ENCODE measurements around the gene GPR141. TPM values are rescaled to one million over a fixed set of nuclear protein-coding genes. Genes with fewer than 3 reads are reported as not detected.

The GPR141 gene
- polyA plus RNA-seq, 2 of the 4 experiments (the other 2 are of a cell fraction), result 0.12 to 0.49 TPM

GRCh38 chr7:37732253-37732652, 48.7 kb downstream of the GPR141 start (continued):
- peak; percentile 47 to 57; a peak in 4 of 5 replicates for TF ChIP-seq RAD21 (conservative IDR thresholded peaks at IDR 0.05 in 1 of 2, IDR thresholded peaks at IDR 0.05 in 1 of 2)
- TF ChIP-seq HDAC2 (IDR thresholded peaks at IDR 0.05), result no peak

GRCh38 chr7:37732888-37733287, 49.3 kb downstream of the GPR141 start:
- FAIRE-seq, result no peak
- ChIA-PET CTCF (interaction anchor here (0.6 to 1.0 kb wide), 2 partner anchors 12 to 90 kb away, joined by 3 read pairs; no protein-coding TSS in a partner anchor), POLR2A (no interaction called here)
- ATAC-seq, result no peak
- Histone ChIP-seq H3K27ac (peak overlapping the region; percentile 15 to 32; a peak in 5 of 6 replicates), H3K4me3 (no peak overlapping the region), H3K4me1 (peaks cover 33% of the 10 kb centered on the region), H3K9me3 (0 out of 3 replicates have a peak, but pooled peaks cover 9% of the 10 kb centered on the region), H3K4me2 (peak overlapping the region; percentile 7; the same call in 1 of the 3 replicates)
- TF ChIP-seq SREBF2 (IDR thresholded peaks at IDR 0.05) (no peak), NFE2L2 (conservative IDR thresholded peaks at IDR 0.05; ENCODE audit: low read length) (no peak), HOXA7 (CRISPR knock-in tag; IDR thresholded peaks at IDR 0.05) (no peak), JUNB (IDR thresholded peaks at IDR 0.05) (no peak), EHF (CRISPR knock-in tag; IDR thresholded peaks at IDR 0.05) (no peak), NPAS2 (CRISPR knock-in tag; IDR thresholded peaks at IDR 0.05; ENCODE audit: borderline replicate concordance) (no peak), BCL3 (IDR thresholded peaks at IDR 0.05) (no peak), PHF8 (IDR thresholded peaks at IDR 0.05; ENCODE audit: borderline replicate concordance, low read depth) (no peak), KDM1A (IDR thresholded peaks at IDR 0.05; ENCODE audit: low read depth) (no peak), CHD2 (IDR thresholded peaks at IDR 0.05; ENCODE audit: low read length, partially characterized antibody) (no peak), CBX2 (IDR thresholded peaks at IDR 0.05; ENCODE audit: borderline replicate concordance, low read depth) (no peak), CHD4 (IDR thresholded peaks at IDR 0.05; ENCODE audit: borderline replicate concordance) (no peak), MAZ (IDR thresholded peaks at IDR 0.05; ENCODE audit: borderline replicate concordance, low read depth, low read length) (no peak), EP300 (IDR thresholded peaks at IDR 0.05) (no peak)
- DNase-seq (ENCODE audit: low read depth in 1 of 2, low spot score in 1 of 2), result no peak
- 69% methylated on average over 2 of the region's 2 CpGs for WGBS (ENCODE audit: missing lambda C conversion rate)

GRCh38 chr7:37735196-37735595, 51.6 kb downstream of the GPR141 start:
- Histone ChIP-seq H3K27ac (no peak overlapping the region), H3K9me3 (0 out of 3 replicates have a peak, but pooled peaks cover 9% of the 10 kb centered on the region), H3K4me2 (no peak overlapping the region), H3K4me3 (no peak overlapping the region), H3K4me1 (peaks cover 19% of the 10 kb centered on the region)
- POLR2A ChIA-PET, result no interaction called here
- ATAC-seq (no peak), FAIRE-seq (no peak), DNase-seq (ENCODE audit: low read depth in 1 of 2, low spot score in 1 of 2) (no peak)
- TF ChIP-seq PHF8 (IDR thresholded peaks at IDR 0.05; ENCODE audit: borderline replicate concordance, low read depth) (no peak), CHD4 (IDR thresholded peaks at IDR 0.05; ENCODE audit: borderline replicate concordance) (no peak), HOXB5 (CRISPR knock-in tag; IDR thresholded peaks at IDR 0.05) (no peak), NR3C1 (IDR thresholded peaks at IDR 0.05) (no peak), ZFP36 (IDR thresholded peaks at IDR 0.05; ENCODE audit: borderline replicate concordance, partially characterized antibody) (no peak)
- CTCF ChIA-PET, result no interaction called here

GRCh38 chr7:37738321-37738720, 54.8 kb downstream of the GPR141 start:
- 58% methylated on average over 1 of the region's 1 CpG for WGBS (ENCODE audit: missing lambda C conversion rate)
- Histone ChIP-seq H3K4me1 (no peaks in the 10 kb centered on the region), H3K4me2 (no peak overlapping the region), H3K9me3 (0 out of 3 replicates have a peak, but pooled peaks cover 9% of the 10 kb centered on the region), H3K4me3 (no peak overlapping the region), H3K27ac (no peak overlapping the region)
- ChIA-PET CTCF (interaction anchor here (1.2 kb wide), 1 partner anchor 95 kb away, joined by 3 read pairs; no protein-coding TSS in a partner anchor), POLR2A (no interaction called here)
- TF ChIP-seq JUN (IDR thresholded peaks at IDR 0.05), result no peak
- no peak for TF ChIP-seq ESRRA (IDR thresholded peaks at IDR 0.05; ENCODE audit: borderline replicate concordance, low read length)
- TF ChIP-seq EP300 (IDR thresholded peaks at IDR 0.05), result no peak
- no peak for TF ChIP-seq ZNF302 (CRISPR knock-in tag; IDR thresholded peaks at IDR 0.05)
- TF ChIP-seq BCL3 (IDR thresholded peaks at IDR 0.05), result no peak
- no peak for TF ChIP-seq MAZ (IDR thresholded peaks at IDR 0.05; ENCODE audit: borderline replicate concordance, low read depth, low read length)
- TF ChIP-seq TP53 (CRISPR knock-in tag; IDR thresholded peaks at IDR 0.05), result no peak
- ATAC-seq (no peak), FAIRE-seq (no peak), DNase-seq (ENCODE audit: low read depth in 1 of 2, low spot score in 1 of 2) (no peak)
